CD14-positive monocyte (primary cell): ENCODE data around the gene NOP10. TPM values are rescaled to one million over a fixed set of nuclear protein-coding genes. Genes with fewer than 3 reads are reported as not detected.
"Not testable (repeated sequence)": the region's sequence is repeated elsewhere in the genome, so short reads cannot be mapped to it uniquely, and the experiment has no call there.

Source experiments
- DNase-seq, 3 donors: peaks; one replicate each; pipeline ENCODE4 v3.0.0-alpha.2; 2011 to 2022
- H2AFZ ChIP-seq: 2 replicates; pipeline ENCODE4 v1.6.0; 2012; ENCODE audit warnings: mild to moderate bottlenecking, low read depth, low read length, inconsistent platforms; ENCODE audit not compliant: insufficient read depth, poor library complexity, severe bottlenecking
- H3K27ac ChIP-seq, 2 donors: 1 replicate in 1 of 2; 2 replicates in 1 of 2; pipeline ENCODE4 v1.5.1; 2012 to 2013; ENCODE audit warnings: low read length in 2 of 2, control low read depth in 1 of 2, inconsistent platforms in 1 of 2, low read depth in 1 of 2, mild to moderate bottlenecking in 1 of 2
- H3K27me3 ChIP-seq, 2 donors: one replicate each; pipeline versions ENCODE4 v1.6.0 to v1.6.1; 2011 to 2013; ENCODE audit warnings: low read length in 2 of 2; ENCODE audit not compliant: control insufficient read depth in 2 of 2, insufficient read depth in 2 of 2
- H3K36me3 ChIP-seq, 2 donors: replicated peaks in 1 of 2; 1 replicate in 1 of 2; 2 replicates in 1 of 2; pipeline versions ENCODE4 v1.5.1 to v1.6.1; 2012 to 2013; ENCODE audit warnings: low read length in 2 of 2, control low read depth in 1 of 2, inconsistent platforms in 1 of 2, mild to moderate bottlenecking in 1 of 2; ENCODE audit not compliant: insufficient read depth in 2 of 2, control insufficient read depth in 1 of 2
- H3K4me1 ChIP-seq, 2 donors: 1 replicate in 1 of 2; 2 replicates in 1 of 2; pipeline versions ENCODE4 v1.5.1 to v1.6.1; 2012 to 2013; ENCODE audit warnings: low read length in 2 of 2, control low read depth in 1 of 2, inconsistent platforms in 1 of 2, mild to moderate bottlenecking in 1 of 2, moderate library complexity in 1 of 2; ENCODE audit not compliant: insufficient read depth in 2 of 2, control insufficient read depth in 1 of 2
- H3K4me2 ChIP-seq: replicated peaks from 2 replicates; pipeline ENCODE3; 2012; ENCODE audit warnings: low read length, moderate library complexity, mild to moderate bottlenecking; ENCODE audit not compliant: poor library complexity, severe bottlenecking; ENCODE audit errors: extremely low read depth
- H3K4me3 ChIP-seq, 3 experiments: fragments of 200-600 bp in 1 of 3; sonication (generic) in 1 of 3; replicated peaks in 1 of 3; 1 replicate in 2 of 3; 2 replicates in 1 of 3; pipeline ENCODE4 v1.5.1; 2011 to 2013; ENCODE audit warnings: low read length in 3 of 3, mild to moderate bottlenecking in 3 of 3, control low read depth in 2 of 3, low read depth in 2 of 3, inconsistent platforms in 1 of 3, moderate library complexity in 1 of 3
- H3K79me2 ChIP-seq: 2 replicates; pipeline ENCODE4 v1.6.0; 2012; ENCODE audit warnings: mild to moderate bottlenecking, control low read depth, inconsistent platforms, low read length, moderate library complexity; ENCODE audit not compliant: insufficient read depth
- H3K9ac ChIP-seq: 2 replicates; pipeline ENCODE4 v1.6.0; 2017; ENCODE audit warnings: low read length, mild to moderate bottlenecking; ENCODE audit not compliant: insufficient read depth, poor library complexity, severe bottlenecking
- H3K9me3 ChIP-seq, 2 donors: replicated peaks in 1 of 2; 1 replicate in 1 of 2; 2 replicates in 1 of 2; pipeline versions ENCODE4 v1.5.1 to v1.6.1; 2012 to 2013; ENCODE audit warnings: low read length in 2 of 2, control low read depth in 1 of 2; ENCODE audit not compliant: control insufficient read depth in 1 of 2, insufficient read depth in 1 of 2
- H4K20me1 ChIP-seq: 2 replicates; pipeline ENCODE4 v1.6.0; 2012; ENCODE audit warnings: mild to moderate bottlenecking, low read length, control low read depth, moderate library complexity; ENCODE audit not compliant: insufficient read depth
- H3K27ac Mint-ChIP-seq, 7 donors: one replicate each; pipeline ENCODE4 v1.8.0; 2020; ENCODE audit warnings: mild to moderate bottlenecking in 7 of 7, mixed read lengths in 7 of 7, moderate library complexity in 6 of 7, inconsistent platforms in 2 of 7
- H3K27me3 Mint-ChIP-seq, 3 donors: one replicate each; pipeline ENCODE4 v1.8.0; 2021 to 2022; ENCODE audit warnings: low read depth in 3 of 3, mild to moderate bottlenecking in 3 of 3, mixed read lengths in 3 of 3, moderate library complexity in 3 of 3, inconsistent platforms in 1 of 3
- H3K36me3 Mint-ChIP-seq, 2 donors: one replicate each; pipeline ENCODE4 v1.8.0; 2020; ENCODE audit warnings: mixed read lengths in 2 of 2, inconsistent platforms in 1 of 2, mild to moderate bottlenecking in 1 of 2
- H3K4me1 Mint-ChIP-seq: one replicate; pipeline ENCODE4 v1.8.0; 2020; ENCODE audit warnings: mild to moderate bottlenecking, mixed read lengths
- H3K4me3 Mint-ChIP-seq, 2 donors: one replicate each; pipeline ENCODE4 v1.8.0; 2020; ENCODE audit warnings: mild to moderate bottlenecking in 2 of 2, mixed read lengths in 2 of 2, moderate library complexity in 1 of 2
- H3K9me3 Mint-ChIP-seq, 7 donors: one replicate each; pipeline ENCODE4 v1.8.0; 2020 to 2022; ENCODE audit warnings: mixed read lengths in 7 of 7, mild to moderate bottlenecking in 6 of 7, moderate library complexity in 6 of 7, inconsistent platforms in 2 of 7
- WGBS: methylation state at CpG from one replicate; pipeline ENCODE4 v1.1.5; 2013; ENCODE audit warnings: missing lambda C conversion rate; ENCODE audit not compliant: insufficient coverage; 5-methylcytosine and 5-hydroxymethylcytosine counted together
- intact Hi-C, 2 donors: fragments of 100-400 bp; cut with micrococcal nuclease; formaldehyde crosslinking; loops; one replicate each; pipeline versions ENCODE4 v1.15.0 to v1.15.1; 2023
- polyA plus RNA-seq, 3 donors: library from polyadenylated mRNA; depleted of rRNA in 1 of 3; unstranded in 2 of 3; stranded (reverse) in 1 of 3; fragments of 300-500 nt in 2 of 3; fragments of >200 nt in 1 of 3; fragmentation: Illumina TruSeq in 2 of 3; gene quantifications; 1 replicate in 2 of 3; 2 replicates in 1 of 3; pipeline ENCODE4 v1.2.3, GENCODE V29; 2012 to 2021
- TF ChIP-seq, protein P1 (sequence below): fragments of 200-600 bp; IDR thresholded peaks from one replicate; pipeline ENCODE4 v1.8.0; 2022; ENCODE audit warnings: antibody characterized with exemption, mild to moderate bottlenecking

NOP10 gene
- polyA plus RNA-seq, 3 donors, result 260 to 677 (median 586) TPM

DNA sequence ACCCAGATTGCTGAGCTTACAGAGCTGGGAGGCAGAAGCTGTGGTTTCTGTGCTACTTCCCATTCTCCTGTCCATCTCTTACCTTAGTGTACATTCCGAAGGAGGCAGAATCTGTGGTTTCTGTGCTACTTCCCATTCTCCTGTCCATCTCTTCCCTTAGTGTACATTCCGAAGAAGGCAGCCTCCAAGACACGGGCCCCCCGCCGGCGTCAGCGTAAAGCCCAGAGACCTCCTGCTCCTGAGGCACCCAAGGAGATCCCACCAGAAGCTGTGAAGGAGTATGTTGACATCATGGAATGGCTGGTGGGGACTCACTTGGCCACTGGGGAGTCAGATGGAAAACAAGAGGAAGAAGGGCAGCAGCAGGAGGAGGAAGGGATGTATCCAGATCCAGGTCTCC lies 11.3 kb upstream of the NOP10 start:
- H4K20me1 ChIP-seq, result no peaks in the 10 kb centered on the region
- H3K27ac ChIP-seq, result no peak overlapping the region
- no peak overlapping the region for H3K4me2 ChIP-seq
- no peak overlapping the region for H2AFZ ChIP-seq
- H3K4me3 ChIP-seq, result no peak overlapping the region
- no peaks in the 10 kb centered on the region for H3K9me3 ChIP-seq
- peaks cover 0 to 2% (median 0%) of the 10 kb centered on the region in 3 donors for H3K27me3 Mint-ChIP-seq
- peaks cover 7 to 20% of the 10 kb centered on the region in 2 donors for H3K36me3 ChIP-seq
- peak overlapping the region in 1 of 7 donors; percentile 50 for H3K27ac Mint-ChIP-seq
- H3K79me2 ChIP-seq, result no peaks in the 10 kb centered on the region
- H3K36me3 Mint-ChIP-seq, result peaks cover 14 to 17% of the 10 kb centered on the region in 2 donors
- H3K27me3 ChIP-seq, result no peaks in the 10 kb centered on the region
- no peak overlapping the region for H3K9ac ChIP-seq
- peaks cover 0 to 2% (median 0%) of the 10 kb centered on the region in 7 donors for H3K9me3 Mint-ChIP-seq
- no peaks in the 10 kb centered on the region for H3K4me1 Mint-ChIP-seq
- TF ChIP-seq, protein P1, sequence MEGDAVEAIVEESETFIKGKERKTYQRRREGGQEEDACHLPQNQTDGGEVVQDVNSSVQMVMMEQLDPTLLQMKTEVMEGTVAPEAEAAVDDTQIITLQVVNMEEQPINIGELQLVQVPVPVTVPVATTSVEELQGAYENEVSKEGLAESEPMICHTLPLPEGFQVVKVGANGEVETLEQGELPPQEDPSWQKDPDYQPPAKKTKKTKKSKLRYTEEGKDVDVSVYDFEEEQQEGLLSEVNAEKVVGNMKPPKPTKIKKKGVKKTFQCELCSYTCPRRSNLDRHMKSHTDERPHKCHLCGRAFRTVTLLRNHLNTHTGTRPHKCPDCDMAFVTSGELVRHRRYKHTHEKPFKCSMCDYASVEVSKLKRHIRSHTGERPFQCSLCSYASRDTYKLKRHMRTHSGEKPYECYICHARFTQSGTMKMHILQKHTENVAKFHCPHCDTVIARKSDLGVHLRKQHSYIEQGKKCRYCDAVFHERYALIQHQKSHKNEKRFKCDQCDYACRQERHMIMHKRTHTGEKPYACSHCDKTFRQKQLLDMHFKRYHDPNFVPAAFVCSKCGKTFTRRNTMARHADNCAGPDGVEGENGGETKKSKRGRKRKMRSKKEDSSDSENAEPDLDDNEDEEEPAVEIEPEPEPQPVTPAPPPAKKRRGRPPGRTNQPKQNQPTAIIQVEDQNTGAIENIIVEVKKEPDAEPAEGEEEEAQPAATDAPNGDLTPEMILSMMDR, result no peak
- no peak for DNase-seq
- no peak overlapping the region for H3K4me3 Mint-ChIP-seq
- intact Hi-C loops, result no loop called here
- H3K4me1 ChIP-seq, result no peaks in the 10 kb centered on the region
- no CpG with 5 or more reads among the region's 7 CpGs for WGBS

DNA sequence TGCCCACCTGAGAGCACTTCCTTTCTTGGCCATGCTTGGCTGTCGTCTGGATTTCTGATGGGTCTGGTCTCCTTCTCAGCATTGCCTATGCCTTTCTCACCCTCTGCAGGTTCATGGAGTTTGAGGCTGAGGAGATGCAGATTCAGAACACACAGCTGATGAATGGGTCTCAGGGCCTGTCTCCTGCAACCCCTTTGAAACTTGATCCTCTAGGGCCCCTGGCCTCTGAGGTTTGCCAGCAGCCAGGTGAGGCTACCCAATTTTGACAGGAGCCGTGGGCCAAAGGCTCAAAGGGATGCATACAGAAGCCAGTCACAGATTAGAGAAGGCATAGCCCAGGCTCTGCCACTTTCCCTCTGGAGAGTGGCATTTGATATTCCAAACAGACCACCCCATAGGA lies 10.7 kb upstream of the NOP10 start:
- intact Hi-C loops, result no loop called here
- Mint-ChIP-seq H3K36me3 (peaks cover 9 to 12% of the 10 kb centered on the region in 2 donors), H3K4me3 (no peak overlapping the region), H3K27ac (no peak overlapping the region), H3K4me1 (no peaks in the 10 kb centered on the region), H3K27me3 (peaks cover 0 to 2% (median 0%) of the 10 kb centered on the region in 3 donors), H3K9me3 (peaks cover 0 to 2% (median 0%) of the 10 kb centered on the region in 7 donors)
- no peaks in the 10 kb centered on the region for H3K27me3 ChIP-seq
- H3K9me3 ChIP-seq, result no peaks in the 10 kb centered on the region
- peaks cover 5 to 15% of the 10 kb centered on the region in 2 donors for H3K36me3 ChIP-seq
- H3K79me2 ChIP-seq, result no peaks in the 10 kb centered on the region
- H3K4me2 ChIP-seq, result no peak overlapping the region
- WGBS, result 100% methylated on average over 1 of the region's 2 CpGs
- no peak overlapping the region for H3K27ac ChIP-seq
- H4K20me1 ChIP-seq, result no peaks in the 10 kb centered on the region
- DNase-seq, result no peak
- no peak overlapping the region for H3K4me3 ChIP-seq
- TF ChIP-seq, protein P1, result no peak
- H3K9ac ChIP-seq, result no peak overlapping the region
- no peak overlapping the region for H2AFZ ChIP-seq
- H3K4me1 ChIP-seq, result no peaks in the 10 kb centered on the region

DNA sequence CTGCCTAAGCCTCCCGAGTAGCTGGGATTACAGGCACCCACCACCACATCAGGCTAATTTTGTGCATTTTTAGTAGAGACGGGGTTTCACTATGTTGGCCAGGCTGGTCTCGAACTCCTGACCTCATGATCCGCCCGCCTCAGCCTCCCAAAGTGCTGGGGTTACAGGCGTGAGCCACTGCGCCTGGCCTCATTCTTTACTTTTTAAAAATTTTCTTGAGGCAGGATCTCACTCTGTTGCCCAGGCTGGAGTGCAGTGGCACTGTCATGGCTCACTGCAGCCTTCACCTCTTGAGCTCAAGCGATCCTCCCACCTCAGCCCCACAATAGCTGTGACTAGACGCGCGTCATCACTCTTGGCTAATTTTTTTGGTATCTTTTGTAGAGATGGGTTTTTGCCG lies 10.1 kb upstream of the NOP10 start:
- H3K4me3 Mint-ChIP-seq, H3K4me1 ChIP-seq, H3K9me3 ChIP-seq, H3K27me3 Mint-ChIP-seq, H3K79me2 ChIP-seq, H4K20me1 ChIP-seq, H3K27me3 ChIP-seq, H3K4me1 Mint-ChIP-seq, intact Hi-C loops, H3K9ac ChIP-seq, DNase-seq, H2AFZ ChIP-seq, H3K36me3 Mint-ChIP-seq, H3K4me3 ChIP-seq, H3K9me3 Mint-ChIP-seq, H3K36me3 ChIP-seq, H3K27ac ChIP-seq, H3K4me2 ChIP-seq, H3K27ac Mint-ChIP-seq: not testable (repeated sequence)
- 100% methylated on average over 4 of the region's 12 CpGs for WGBS
